ENCODE results near the gene OSCP1. TPM values are rescaled to one million over a fixed set of nuclear protein-coding genes. Genes with fewer than 3 reads are reported as not detected.

The OSCP1 gene
- total RNA-seq, 1 donor from 2014 or later = 1.2 TPM

GRCh38 chr1:36415661-36416326 is 34.5 kb downstream of the OSCP1 start:
- ChIA-PET CTCF (no interaction called here), POLR2A (no interaction called here)
- H3K4me1 Mint-ChIP-seq = peaks cover 25% of the 10 kb centered on the region
- intact Hi-C loops (cut with micrococcal nuclease) = no loop called here
- no peaks in the 10 kb centered on the region for H3K27me3 Mint-ChIP-seq
- ATAC-seq (ENCODE audit: low read depth) (no peak), DNase-seq (no peak)
- H3K4me3 Mint-ChIP-seq = no peak overlapping the region
- TF ChIP-seq CTCF (IDR thresholded peaks at IDR 0.05) = no peak
- no peaks in the 10 kb centered on the region for H3K36me3 Mint-ChIP-seq (ENCODE audit: low read depth)
- H3K27ac Mint-ChIP-seq = no peak overlapping the region
- H3K9me3 Mint-ChIP-seq = peaks cover 4% of the 10 kb centered on the region

- Mint-ChIP-seq H3K4me3 (no peak overlapping the region), H3K27ac (no peak overlapping the region), H3K4me1 (peaks cover 24% of the 10 kb centered on the region), H3K27me3 (no peaks in the 10 kb centered on the region), H3K36me3 (ENCODE audit: low read depth) (no peaks in the 10 kb centered on the region), H3K9me3 (peaks cover 4% of the 10 kb centered on the region)
- ChIA-PET POLR2A (no interaction called here), CTCF (interaction anchor here (3.2 kb wide), 1 partner anchor 72 kb away, joined by 13 read pairs; no protein-coding TSS in a partner anchor)
- DNase-seq (no peak), ATAC-seq (ENCODE audit: low read depth) (no peak)
- no peak for TF ChIP-seq CTCF (IDR thresholded peaks at IDR 0.05)
- intact Hi-C loops (cut with micrococcal nuclease) = no loop called here
Observed at GRCh38 chr1:36414384-36414783, 35.9 kb downstream of the OSCP1 start.

GRCh38 chr1:36411674-36412648 is 38.3 kb downstream of the OSCP1 start:
- Mint-ChIP-seq H3K4me3 (no peak overlapping the region), H3K27me3 (no peaks in the 10 kb centered on the region), H3K27ac (no peak overlapping the region), H3K9me3 (peaks cover 4% of the 10 kb centered on the region), H3K36me3 (ENCODE audit: low read depth) (no peaks in the 10 kb centered on the region), H3K4me1 (peaks cover 24% of the 10 kb centered on the region)
- no peak for TF ChIP-seq CTCF (IDR thresholded peaks at IDR 0.05)
- ChIA-PET POLR2A (interaction anchor here (0.6 to 3.1 kb wide), 7 partner anchors 10 to 215 kb away, joined by 3 to 26 read pairs (median 6); partner anchors contain the start of genes LSM10 and STK40), CTCF (interaction anchor here (1.0 to 3.2 kb wide), 5 partner anchors 12 to 312 kb away, joined by 3 to 13 read pairs (median 4); no protein-coding TSS in a partner anchor)
- DNase-seq = no peak
- peak; percentile 89 for ATAC-seq (ENCODE audit: low read depth)
- intact Hi-C loops (cut with micrococcal nuclease) = no loop called here

GRCh38 chr1:36408479-36408878 is 41.8 kb downstream of the OSCP1 start:
- ATAC-seq (ENCODE audit: low read depth) = no peak
- Mint-ChIP-seq H3K4me1 (peaks cover 24% of the 10 kb centered on the region), H3K27me3 (no peaks in the 10 kb centered on the region), H3K27ac (no peak overlapping the region), H3K9me3 (peaks cover 4% of the 10 kb centered on the region), H3K36me3 (ENCODE audit: low read depth) (no peaks in the 10 kb centered on the region), H3K4me3 (no peak overlapping the region)
- intact Hi-C loops (cut with micrococcal nuclease) = no loop called here
- POLR2A ChIA-PET = no interaction called here
- CTCF ChIA-PET = interaction anchor here (0.7 to 0.8 kb wide), 2 partner anchors 11 to 220 kb away, joined by 3 to 5 read pairs; no protein-coding TSS in a partner anchor
- TF ChIP-seq CTCF (IDR thresholded peaks at IDR 0.05) = no peak
- no peak for DNase-seq

- H3K27ac Mint-ChIP-seq = peak overlapping the region; percentile 12
- CTCF ChIA-PET = interaction anchor here (1.3 kb wide), 1 partner anchor 13 kb away, joined by 4 read pairs; no protein-coding TSS in a partner anchor
- intact Hi-C loops (cut with micrococcal nuclease) = no loop called here
Observed at GRCh38 chr1:36406440-36406839, 43.8 kb downstream of the OSCP1 start.

More at GRCh38 chr1:36406440-36406839, 43.8 kb downstream of the OSCP1 start:
- Mint-ChIP-seq H3K27me3 (no peaks in the 10 kb centered on the region), H3K9me3 (peaks cover 2% of the 10 kb centered on the region), H3K4me1 (peaks cover 15% of the 10 kb centered on the region), H3K4me3 (no peak overlapping the region), H3K36me3 (ENCODE audit: low read depth) (no peaks in the 10 kb centered on the region)
- POLR2A ChIA-PET = interaction anchor here (1.4 kb wide), 1 partner anchor 9 kb away, joined by 4 read pairs; the partner anchor contains the start of gene LSM10
- no peak for DNase-seq
- TF ChIP-seq CTCF (IDR thresholded peaks at IDR 0.05) = no peak
- ATAC-seq (ENCODE audit: low read depth) = no peak
